DLD1 (cell line): ENCODE measurements around the gene R3HDML.
"Not testable (repeated sequence)": the region's sequence is repeated elsewhere in the genome, so short reads cannot be mapped to it uniquely, and the experiment has no call there.

Experiments
- in situ Hi-C: cut with HindIII; loops from 2 replicates; pipeline ENCODE4 v1.10.0; 2017; ENCODE audit warnings: low sequenced_read_pairs

Gene R3HDML

GRCh38 chr20:44336725-44337380 lies at the start of gene R3HDML:
Gene R3HDML, plus strand, starts transcription at chr20:44337043. Its CDS starts 115 bp downstream, at chr20:44337158.
- in situ Hi-C loops = no loop called here

- in situ Hi-C loops = no loop called here
Measured at GRCh38 chr20:44287272-44288097, 49.4 kb upstream of the R3HDML start.

GRCh38 chr20:44288252-44288651 lies 48.6 kb upstream of the R3HDML start:
- in situ Hi-C loops = no loop called here

- in situ Hi-C loops = no loop called here
Measured at GRCh38 chr20:44291754-44292153, 45.1 kb upstream of the R3HDML start.

GRCh38 chr20:44296011-44296410 lies 40.8 kb upstream of the R3HDML start:
- in situ Hi-C loops = no loop called here

GRCh38 chr20:44297721-44298120 lies 39.1 kb upstream of the R3HDML start:
- in situ Hi-C loops = no loop called here

GRCh38 chr20:44299011-44299535 lies 37.8 kb upstream of the R3HDML start:
- in situ Hi-C loops = not testable (repeated sequence)

GRCh38 chr20:44301285-44301684 lies 35.6 kb upstream of the R3HDML start:
- in situ Hi-C loops = no loop called here

- in situ Hi-C loops = no loop called here
Measured at GRCh38 chr20:44302026-44302669, 34.7 kb upstream of the R3HDML start.

- in situ Hi-C loops = no loop called here
Measured at GRCh38 chr20:44302736-44303135, 34.1 kb upstream of the R3HDML start.

- in situ Hi-C loops = no loop called here
Measured at GRCh38 chr20:44304383-44304782, 32.5 kb upstream of the R3HDML start.

GRCh38 chr20:44306927-44307326 lies 29.9 kb upstream of the R3HDML start:
- in situ Hi-C loops = no loop called here

- in situ Hi-C loops = no loop called here
Measured at GRCh38 chr20:44309763-44310663, 26.8 kb upstream of the R3HDML start.

- in situ Hi-C loops = no loop called here
Measured at GRCh38 chr20:44310664-44311639, 25.9 kb upstream of the R3HDML start, which contains the start of gene FITM2. Gene FITM2, minus strand, starts transcription at chr20:44311202. Its CDS starts 54 bp downstream, at chr20:44311148.

GRCh38 chr20:44314870-44315269 lies 22.0 kb upstream of the R3HDML start:
- in situ Hi-C loops = no loop called here

GRCh38 chr20:44319839-44320422 lies 16.9 kb upstream of the R3HDML start:
- in situ Hi-C loops = no loop called here

- in situ Hi-C loops = no loop called here
Measured at GRCh38 chr20:44324343-44324742, 12.5 kb upstream of the R3HDML start.

- in situ Hi-C loops = no loop called here
Measured at GRCh38 chr20:44326391-44327159, 10.3 kb upstream of the R3HDML start.
